Measurements from ENCODE around the gene ZBTB8OS.

GRCh38 chr1:32619701-32620485 is 30.5 kb downstream of the ZBTB8OS start:
- TF ChIP-seq CTCF (conservative IDR thresholded peaks at IDR 0.05) (peak; percentile 23; the same call in 1 of the 2 replicates), EZH2 (IDR thresholded peaks at IDR 0.05; ENCODE audit: low read depth) (no peak)

Data from PC-9 (cell line).